Measurements from ENCODE around the gene CLDND1. TPM values are rescaled to one million over a fixed set of nuclear protein-coding genes. Genes with fewer than 3 reads are reported as not detected.
A peak's percentile ranks its signal among the peaks of the same experiment; 100 is the strongest.

CLDND1 gene
- total and polyA plus RNA-seq, 10 of the 15 experiments (the other 5 are each of a cell fraction or from before 2014, with no cell fraction given), result 97.8 to 225 (median 152) TPM

- TF ChIP-seq PRDM15 (CRISPR knock-in tag; IDR thresholded peaks at IDR 0.05) (peak; percentile 72), RB1 (IDR thresholded peaks at IDR 0.05; ENCODE audit: borderline replicate concordance) (no peak), HDGF (IDR thresholded peaks at IDR 0.05) (peak; percentile 61; the same call in 1 of the 2 replicates), LARP7 (IDR thresholded peaks at IDR 0.05) (peak; percentile 47; the same call in 1 of the 2 replicates), CHD4 (IDR thresholded peaks at IDR 0.05) (no peak), SMARCA5 (IDR thresholded peaks at IDR 0.05) (no peak), MEF2A (IDR thresholded peaks at IDR 0.05; ENCODE audit: insufficient read depth, low read depth, low read length) (0 out of 2 replicates have a peak, but pooled peaks have one; percentile 61), STAT1 (conservative IDR thresholded peaks at IDR 0.05) (no peak), RUNX3 (IDR thresholded peaks at IDR 0.05; ENCODE audit: low read length) (peak; percentile 80), BRCA1 (IDR thresholded peaks at IDR 0.05; ENCODE audit: low read depth, low read length) (no peak), CEBPZ (IDR thresholded peaks at IDR 0.05; ENCODE audit: low read depth, low read length) (no peak), ZZZ3 (IDR thresholded peaks at IDR 0.05; ENCODE audit: control insufficient read depth, insufficient read length, low read depth) (no peak), USF1 (IDR thresholded peaks at IDR 0.05; ENCODE audit: borderline replicate concordance, extremely low read length, insufficient read depth, low read depth, low read length) (no peak), NBN (IDR thresholded peaks at IDR 0.05) (no peak; the same call in none of the 2 replicates), SREBF2 (IDR thresholded peaks at IDR 0.05; ENCODE audit: low read length) (no peak), RCOR1 (conservative IDR thresholded peaks at IDR 0.05; ENCODE audit: low read depth, low read length) (no peak), ZSCAN29 (IDR thresholded peaks at IDR 0.05) (no peak), CUX1 (IDR thresholded peaks at IDR 0.05; ENCODE audit: insufficient replicate concordance, low read depth, low read length) (peak; percentile 87)
Observed at GRCh38 chr3:98557324-98558010, 34.8 kb upstream of the CLDND1 start (continued).
